Upper lobe of right lung (tissue), 1 donor: Measurements from ENCODE around the gene ADGRL3. TPM values are rescaled to one million over a fixed set of nuclear protein-coding genes. Genes with fewer than 3 reads are reported as not detected.

Source experiments
- ATAC-seq: fragments of 200-7000 bp; cut with Tn5 transposase; one replicate; pipeline ENCODE4 v1.9.1; 2020; ENCODE audit warnings: mild to moderate bottlenecking, moderate library complexity
- DNase-seq: peaks from one replicate; pipeline ENCODE4 v3.0.0-alpha.2; 2020
- H3K27ac ChIP-seq: fragments of 200-600 bp; one replicate; pipeline ENCODE4 v1.8.0; 2022
- H3K27me3 ChIP-seq: fragments of 200-600 bp; one replicate; pipeline ENCODE4 v1.8.0; 2022; ENCODE audit warnings: mild to moderate bottlenecking
- H3K36me3 ChIP-seq: fragments of 200-600 bp; one replicate; pipeline ENCODE4 v1.8.0; 2022
- H3K4me1 ChIP-seq: fragments of 200-600 bp; one replicate; pipeline ENCODE4 v1.8.0; 2022
- H3K4me3 ChIP-seq: fragments of 200-600 bp; one replicate; pipeline ENCODE4 v1.8.0; 2022; ENCODE audit warnings: mild to moderate bottlenecking
- H3K9me3 ChIP-seq: fragments of 200-600 bp; one replicate; pipeline ENCODE4 v1.8.0; 2022
- intact Hi-C: fragments of 100-400 bp; cut with DNase I; formaldehyde crosslinking; loops from one replicate; pipeline ENCODE4 v1.11.0; 2022
- total RNA-seq: library from RNA; stranded (reverse); fragmentation: NEBNext Ultra II Directional; extraction: Animal tissue kit (Norgen Biotek cat#: 25700); gene quantifications from one replicate; pipeline ENCODE4 v1.2.1, GENCODE V29; 2021
- TF ChIP-seq, protein P1 (sequence below): fragments of 200-600 bp; IDR thresholded peaks from one replicate; pipeline ENCODE4 v1.8.0; 2022; ENCODE audit warnings: antibody characterized with exemption
- donor health status: DM: no; HTN: yes; CAD: no; lungs with severe emphysema.

ADGRL3 gene
- total RNA-seq, 1 donor from 2014 or later, result 4.0 TPM

DNA sequence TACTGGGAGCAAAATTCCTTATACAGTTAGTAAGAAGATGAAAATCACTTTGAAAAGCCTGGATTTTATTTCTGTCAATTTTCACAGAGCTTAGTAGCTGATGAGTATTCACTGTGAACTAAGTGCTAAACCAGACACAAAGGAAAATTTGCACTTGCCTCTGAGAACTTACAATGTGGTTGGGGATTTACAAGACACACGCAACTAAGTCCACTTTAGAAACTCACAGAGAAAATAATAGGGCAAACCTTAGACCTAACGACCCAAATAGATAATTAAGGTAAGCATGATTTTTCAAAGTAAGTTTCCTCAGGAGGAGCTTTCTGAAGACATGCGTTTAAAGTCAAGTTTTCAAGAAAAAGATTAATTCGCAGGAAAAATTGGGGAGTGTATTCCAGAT is 708.9 kb downstream of the ADGRL3 start:
- Histone ChIP-seq H3K4me1 (no peaks in the 10 kb centered on the region), H3K36me3 (no peaks in the 10 kb centered on the region), H3K4me3 (no peak overlapping the region), H3K27me3 (no peaks in the 10 kb centered on the region), H3K9me3 (no peaks in the 10 kb centered on the region), H3K27ac (no peak overlapping the region)
- intact Hi-C loops, result no loop called here
- TF ChIP-seq, protein P1, sequence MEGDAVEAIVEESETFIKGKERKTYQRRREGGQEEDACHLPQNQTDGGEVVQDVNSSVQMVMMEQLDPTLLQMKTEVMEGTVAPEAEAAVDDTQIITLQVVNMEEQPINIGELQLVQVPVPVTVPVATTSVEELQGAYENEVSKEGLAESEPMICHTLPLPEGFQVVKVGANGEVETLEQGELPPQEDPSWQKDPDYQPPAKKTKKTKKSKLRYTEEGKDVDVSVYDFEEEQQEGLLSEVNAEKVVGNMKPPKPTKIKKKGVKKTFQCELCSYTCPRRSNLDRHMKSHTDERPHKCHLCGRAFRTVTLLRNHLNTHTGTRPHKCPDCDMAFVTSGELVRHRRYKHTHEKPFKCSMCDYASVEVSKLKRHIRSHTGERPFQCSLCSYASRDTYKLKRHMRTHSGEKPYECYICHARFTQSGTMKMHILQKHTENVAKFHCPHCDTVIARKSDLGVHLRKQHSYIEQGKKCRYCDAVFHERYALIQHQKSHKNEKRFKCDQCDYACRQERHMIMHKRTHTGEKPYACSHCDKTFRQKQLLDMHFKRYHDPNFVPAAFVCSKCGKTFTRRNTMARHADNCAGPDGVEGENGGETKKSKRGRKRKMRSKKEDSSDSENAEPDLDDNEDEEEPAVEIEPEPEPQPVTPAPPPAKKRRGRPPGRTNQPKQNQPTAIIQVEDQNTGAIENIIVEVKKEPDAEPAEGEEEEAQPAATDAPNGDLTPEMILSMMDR, result no peak
- ATAC-seq (no peak), DNase-seq (no peak)

DNA sequence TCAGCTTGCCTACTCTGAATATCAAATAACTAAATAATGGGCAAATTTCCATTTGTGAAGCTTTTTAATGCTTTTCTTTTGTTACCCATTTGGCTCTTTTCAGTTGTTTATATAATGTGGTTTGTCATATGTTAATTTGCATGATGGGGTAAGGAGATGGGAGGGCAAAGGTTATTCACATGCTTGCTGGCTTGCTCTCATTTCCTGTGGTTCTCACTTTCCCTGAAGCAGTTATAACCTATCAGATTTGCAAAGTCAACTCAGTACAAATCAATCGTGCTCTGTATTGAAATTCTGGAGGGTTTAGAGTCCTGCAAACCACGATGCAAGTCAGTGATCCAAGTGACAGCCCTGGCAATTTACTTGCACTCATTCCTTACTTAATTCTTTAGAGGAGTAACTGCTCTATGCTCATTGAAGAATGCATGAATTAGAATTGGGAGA is 711.2 kb downstream of the ADGRL3 start:
- ATAC-seq, result no peak
- H3K36me3 ChIP-seq, result no peaks in the 10 kb centered on the region
- no peak overlapping the region for H3K4me3 ChIP-seq
- no peak for DNase-seq
- H3K9me3 ChIP-seq, result no peaks in the 10 kb centered on the region
- no peaks in the 10 kb centered on the region for H3K4me1 ChIP-seq
- no peak overlapping the region for H3K27ac ChIP-seq
- intact Hi-C loops, result no loop called here
- no peaks in the 10 kb centered on the region for H3K27me3 ChIP-seq
- TF ChIP-seq, protein P1, result no peak

DNA sequence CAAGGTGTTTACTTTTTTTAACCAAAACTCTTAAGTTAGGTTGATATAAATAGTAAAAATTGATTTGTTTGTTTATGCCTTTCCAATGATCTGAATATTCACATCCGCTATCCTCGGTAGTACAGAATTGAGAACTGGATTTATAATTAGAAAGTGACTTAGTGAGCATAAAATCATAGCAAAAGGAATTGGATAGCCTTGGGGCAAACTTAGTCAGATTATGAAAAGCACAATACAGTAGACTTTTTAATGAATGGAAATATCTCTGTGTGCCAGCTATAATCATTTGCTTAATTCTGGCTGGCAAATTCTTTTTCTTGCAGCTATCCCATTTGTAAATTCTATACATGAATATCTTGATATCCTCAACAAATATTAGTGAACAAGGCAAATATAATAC is 713.5 kb downstream of the ADGRL3 start:
- TF ChIP-seq, protein P1, result no peak
- Histone ChIP-seq H3K27me3 (no peaks in the 10 kb centered on the region), H3K4me1 (no peaks in the 10 kb centered on the region), H3K9me3 (no peaks in the 10 kb centered on the region), H3K36me3 (no peaks in the 10 kb centered on the region), H3K27ac (no peak overlapping the region), H3K4me3 (no peak overlapping the region)
- DNase-seq, result no peak
- intact Hi-C loops, result no loop called here
- ATAC-seq, result no peak

DNA sequence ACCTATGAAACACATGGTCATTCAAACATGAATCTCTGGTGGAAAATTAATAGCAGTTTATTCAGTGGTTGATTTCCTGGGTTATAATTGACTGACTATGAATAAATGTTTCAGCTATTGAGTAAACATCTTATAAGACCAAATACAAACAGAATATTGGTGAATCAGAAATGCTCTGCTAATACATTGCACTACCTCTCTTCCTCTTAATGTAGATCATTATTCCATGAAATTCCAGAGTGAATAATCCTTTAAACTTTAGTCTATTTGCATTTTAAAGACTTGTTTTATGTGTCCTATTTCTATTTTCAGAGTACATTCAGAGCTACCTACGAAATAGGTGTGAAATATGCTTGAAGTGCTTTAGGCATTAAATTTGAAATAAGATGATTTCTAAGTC is 715.4 kb downstream of the ADGRL3 start:
- intact Hi-C loops, result no loop called here
- H3K9me3 ChIP-seq, result no peaks in the 10 kb centered on the region
- DNase-seq (no peak), ATAC-seq (no peak)
- no peak overlapping the region for H3K4me3 ChIP-seq
- no peak overlapping the region for H3K27ac ChIP-seq
- H3K27me3 ChIP-seq, result no peaks in the 10 kb centered on the region
- H3K36me3 ChIP-seq, result no peaks in the 10 kb centered on the region
- TF ChIP-seq, protein P1, result no peak
- no peaks in the 10 kb centered on the region for H3K4me1 ChIP-seq

DNA sequence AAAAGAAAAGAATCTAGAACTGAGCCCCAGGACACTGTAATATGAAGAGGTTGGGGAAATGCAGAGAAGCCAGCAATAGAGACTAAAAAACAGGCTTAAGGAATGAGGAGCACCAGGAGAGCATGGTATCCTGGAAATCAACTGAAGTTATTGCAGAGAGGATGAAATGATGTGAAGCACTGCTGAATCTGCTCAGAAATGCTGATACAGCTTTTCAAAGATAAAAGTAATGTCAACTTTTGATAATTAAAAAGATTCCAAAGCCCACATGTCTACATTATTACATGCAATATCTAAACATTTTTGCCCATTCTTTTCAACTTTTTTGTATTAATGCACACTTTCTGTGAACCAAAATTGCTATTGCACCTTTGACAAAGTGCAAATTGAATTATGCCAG is 718.4 kb downstream of the ADGRL3 start:
- H3K4me1 ChIP-seq, result no peaks in the 10 kb centered on the region
- TF ChIP-seq, protein P1, result no peak
- H3K36me3 ChIP-seq, result no peaks in the 10 kb centered on the region
- no peak overlapping the region for H3K4me3 ChIP-seq
- DNase-seq (no peak), ATAC-seq (no peak)
- intact Hi-C loops, result no loop called here
- H3K27ac ChIP-seq, result no peak overlapping the region
- no peaks in the 10 kb centered on the region for H3K9me3 ChIP-seq
- H3K27me3 ChIP-seq, result no peaks in the 10 kb centered on the region

DNA sequence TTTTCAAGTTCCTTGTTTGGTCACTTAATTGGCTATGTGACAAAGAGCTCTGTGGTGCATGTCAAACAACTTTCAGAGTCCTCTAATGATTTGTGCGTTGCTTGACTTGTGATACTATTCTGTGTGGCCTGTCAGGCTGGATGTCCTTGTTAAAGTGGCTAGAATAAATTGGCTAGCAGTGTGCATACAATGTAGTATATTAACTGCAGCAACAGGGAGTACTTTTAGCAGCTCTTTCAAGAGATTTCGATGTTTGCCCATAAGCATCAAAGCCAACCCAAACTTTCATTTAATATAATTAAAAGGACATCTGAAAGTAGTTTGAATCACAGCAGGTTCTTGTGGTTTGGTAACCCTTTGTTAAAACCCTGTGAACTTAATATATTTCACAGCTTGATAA is 718.9 kb downstream of the ADGRL3 start:
- Histone ChIP-seq H3K4me3 (no peak overlapping the region), H3K4me1 (no peaks in the 10 kb centered on the region), H3K9me3 (no peaks in the 10 kb centered on the region), H3K27me3 (no peaks in the 10 kb centered on the region), H3K36me3 (no peaks in the 10 kb centered on the region), H3K27ac (no peak overlapping the region)
- TF ChIP-seq, protein P1, result no peak
- intact Hi-C loops, result no loop called here
- ATAC-seq (no peak), DNase-seq (no peak)
